ENCODE results near the gene MYO1B. TPM values are rescaled to one million over a fixed set of nuclear protein-coding genes. Genes with fewer than 3 reads are reported as not detected.
"Not testable (repeated sequence)": the region's sequence is repeated elsewhere in the genome, so short reads cannot be mapped to it uniquely, and the experiment has no call there.

The MYO1B gene
- total RNA-seq, 1 donor, result 246 TPM

- Histone ChIP-seq H3K4me2 (ENCODE audit: insufficient read depth, low read length) (no peak overlapping the region), H3K4me1 (ENCODE audit: insufficient read depth, low read length) (no peaks in the 10 kb centered on the region), H2AFZ (ENCODE audit: low read length) (no peak overlapping the region), H4K20me1 (ENCODE audit: insufficient read depth, low read length) (no peaks in the 10 kb centered on the region), H3K27ac (ENCODE audit: low read depth, low read length) (no peak overlapping the region), H3K4me3 (ENCODE audit: insufficient read depth, low read length) (no peak overlapping the region), H3K79me2 (ENCODE audit: insufficient read depth, low read length) (no peaks in the 10 kb centered on the region), H3K9me3 (ENCODE audit: low read depth, low read length) (no peaks in the 10 kb centered on the region), H3K27me3 (ENCODE audit: insufficient read depth, low read length) (no peaks in the 10 kb centered on the region), H3K36me3 (ENCODE audit: insufficient read depth, low read length) (no peaks in the 10 kb centered on the region)
- DNase-seq (ENCODE audit: insufficient read length, low spot score, missing footprints), result no peak
- TF ChIP-seq CTCF (IDR thresholded peaks at IDR 0.05; ENCODE audit: extremely low read depth, low read depth, low read length), result no peak
Observed at GRCh38 chr2:191452065-191452464, 206.9 kb downstream of the MYO1B start.

- Histone ChIP-seq H4K20me1 (ENCODE audit: insufficient read depth, low read length) (no peaks in the 10 kb centered on the region), H3K79me2 (ENCODE audit: insufficient read depth, low read length) (no peaks in the 10 kb centered on the region), H3K4me1 (ENCODE audit: insufficient read depth, low read length) (no peaks in the 10 kb centered on the region), H3K4me2 (ENCODE audit: insufficient read depth, low read length) (no peak overlapping the region), H3K4me3 (ENCODE audit: insufficient read depth, low read length) (no peak overlapping the region), H3K36me3 (ENCODE audit: insufficient read depth, low read length) (no peaks in the 10 kb centered on the region), H3K27me3 (ENCODE audit: insufficient read depth, low read length) (no peaks in the 10 kb centered on the region), H2AFZ (ENCODE audit: low read length) (no peak overlapping the region), H3K9me3 (ENCODE audit: low read depth, low read length) (no peaks in the 10 kb centered on the region), H3K27ac (ENCODE audit: low read depth, low read length) (no peak overlapping the region)
- DNase-seq (ENCODE audit: insufficient read length, low spot score, missing footprints), result no peak
- TF ChIP-seq CTCF (IDR thresholded peaks at IDR 0.05; ENCODE audit: extremely low read depth, low read depth, low read length), result no peak
Observed at GRCh38 chr2:191453761-191454160, 208.6 kb downstream of the MYO1B start.

GRCh38 chr2:191456506-191456905 lies 211.3 kb downstream of the MYO1B start:
- not testable (repeated sequence) for H3K9me3 ChIP-seq (ENCODE audit: low read depth, low read length); H2AFZ ChIP-seq (ENCODE audit: low read length); H3K79me2 ChIP-seq (ENCODE audit: insufficient read depth, low read length); DNase-seq (ENCODE audit: insufficient read length, low spot score, missing footprints); H3K4me1 ChIP-seq (ENCODE audit: insufficient read depth, low read length); H3K27me3 ChIP-seq (ENCODE audit: insufficient read depth, low read length); H3K36me3 ChIP-seq (ENCODE audit: insufficient read depth, low read length); H3K4me2 ChIP-seq (ENCODE audit: insufficient read depth, low read length); H4K20me1 ChIP-seq (ENCODE audit: insufficient read depth, low read length); H3K27ac ChIP-seq (ENCODE audit: low read depth, low read length); H3K4me3 ChIP-seq (ENCODE audit: insufficient read depth, low read length)

GRCh38 chr2:191459158-191459557 lies 214.0 kb downstream of the MYO1B start:
- Histone ChIP-seq H3K79me2 (ENCODE audit: insufficient read depth, low read length) (no peaks in the 10 kb centered on the region), H3K9me3 (ENCODE audit: low read depth, low read length) (no peaks in the 10 kb centered on the region), H2AFZ (ENCODE audit: low read length) (no peak overlapping the region), H3K36me3 (ENCODE audit: insufficient read depth, low read length) (no peaks in the 10 kb centered on the region), H3K4me2 (ENCODE audit: insufficient read depth, low read length) (no peak overlapping the region), H4K20me1 (ENCODE audit: insufficient read depth, low read length) (no peaks in the 10 kb centered on the region), H3K4me3 (ENCODE audit: insufficient read depth, low read length) (no peak overlapping the region), H3K4me1 (ENCODE audit: insufficient read depth, low read length) (no peaks in the 10 kb centered on the region), H3K27me3 (ENCODE audit: insufficient read depth, low read length) (no peaks in the 10 kb centered on the region), H3K27ac (ENCODE audit: low read depth, low read length) (no peak overlapping the region)
- no peak for TF ChIP-seq CTCF (IDR thresholded peaks at IDR 0.05; ENCODE audit: extremely low read depth, low read depth, low read length)
- no peak for DNase-seq (ENCODE audit: insufficient read length, low spot score, missing footprints)

All from osteoblast (primary cell).